Fibroblast of villous mesenchyme (primary cell): ENCODE data around the gene SPO11. TPM values are rescaled to one million over a fixed set of nuclear protein-coding genes. Genes with fewer than 3 reads are reported as not detected.

ENCODE experiments used
- DNase-seq: peaks from one replicate; pipeline ENCODE4 v3.0.0-alpha.2; 2010; ENCODE audit warnings: low read depth
- H3K4me3 ChIP-seq: 2 replicates; pipeline ENCODE4 v1.5.1; 2011; ENCODE audit warnings: low read depth, mild to moderate bottlenecking, low read length
- total RNA-seq: library from RNA; depleted of rRNA; stranded (reverse); fragments of >200 nt; gene quantifications from 2 replicates; pipeline ENCODE4 v1.2.3, GENCODE V29; 2012
- TF ChIP-seq, protein P1 (sequence below): IDR thresholded peaks from 2 replicates; pipeline ENCODE4 v1.5.1; 2012; ENCODE audit warnings: low read depth, mild to moderate bottlenecking, low read length; ENCODE audit not compliant: insufficient read depth

Gene SPO11
- total RNA-seq, 1 donor, result not detected

DNA sequence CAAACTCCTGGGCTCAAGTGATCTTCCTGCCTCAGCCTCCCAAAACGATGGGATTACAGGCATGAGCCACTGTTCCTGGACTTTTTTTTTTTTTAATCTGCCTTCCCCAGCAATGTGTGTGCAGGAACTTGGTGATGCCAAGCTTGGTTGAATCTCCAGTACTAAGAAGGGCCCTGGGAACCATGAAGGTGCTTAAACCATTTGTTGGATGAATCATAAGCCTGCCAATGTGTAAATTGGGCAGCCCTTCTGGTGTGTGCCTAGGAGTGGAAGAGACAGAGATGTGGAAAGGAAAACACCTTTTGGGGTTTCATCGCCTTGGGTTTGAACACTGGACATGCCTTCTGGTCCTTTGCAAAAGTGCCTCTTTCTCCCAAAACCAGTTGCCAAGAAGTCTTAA lies 7.1 kb upstream of the SPO11 start:
- no peak for DNase-seq
- TF ChIP-seq, protein P1, sequence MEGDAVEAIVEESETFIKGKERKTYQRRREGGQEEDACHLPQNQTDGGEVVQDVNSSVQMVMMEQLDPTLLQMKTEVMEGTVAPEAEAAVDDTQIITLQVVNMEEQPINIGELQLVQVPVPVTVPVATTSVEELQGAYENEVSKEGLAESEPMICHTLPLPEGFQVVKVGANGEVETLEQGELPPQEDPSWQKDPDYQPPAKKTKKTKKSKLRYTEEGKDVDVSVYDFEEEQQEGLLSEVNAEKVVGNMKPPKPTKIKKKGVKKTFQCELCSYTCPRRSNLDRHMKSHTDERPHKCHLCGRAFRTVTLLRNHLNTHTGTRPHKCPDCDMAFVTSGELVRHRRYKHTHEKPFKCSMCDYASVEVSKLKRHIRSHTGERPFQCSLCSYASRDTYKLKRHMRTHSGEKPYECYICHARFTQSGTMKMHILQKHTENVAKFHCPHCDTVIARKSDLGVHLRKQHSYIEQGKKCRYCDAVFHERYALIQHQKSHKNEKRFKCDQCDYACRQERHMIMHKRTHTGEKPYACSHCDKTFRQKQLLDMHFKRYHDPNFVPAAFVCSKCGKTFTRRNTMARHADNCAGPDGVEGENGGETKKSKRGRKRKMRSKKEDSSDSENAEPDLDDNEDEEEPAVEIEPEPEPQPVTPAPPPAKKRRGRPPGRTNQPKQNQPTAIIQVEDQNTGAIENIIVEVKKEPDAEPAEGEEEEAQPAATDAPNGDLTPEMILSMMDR, result no peak
- no peak overlapping the region for H3K4me3 ChIP-seq

GRCh38 chr20:57323034-57323433 lies 6.6 kb upstream of the SPO11 start:
- TF ChIP-seq, protein P1, result no peak
- DNase-seq, result peak; percentile 13
- H3K4me3 ChIP-seq, result no peak overlapping the region

DNA sequence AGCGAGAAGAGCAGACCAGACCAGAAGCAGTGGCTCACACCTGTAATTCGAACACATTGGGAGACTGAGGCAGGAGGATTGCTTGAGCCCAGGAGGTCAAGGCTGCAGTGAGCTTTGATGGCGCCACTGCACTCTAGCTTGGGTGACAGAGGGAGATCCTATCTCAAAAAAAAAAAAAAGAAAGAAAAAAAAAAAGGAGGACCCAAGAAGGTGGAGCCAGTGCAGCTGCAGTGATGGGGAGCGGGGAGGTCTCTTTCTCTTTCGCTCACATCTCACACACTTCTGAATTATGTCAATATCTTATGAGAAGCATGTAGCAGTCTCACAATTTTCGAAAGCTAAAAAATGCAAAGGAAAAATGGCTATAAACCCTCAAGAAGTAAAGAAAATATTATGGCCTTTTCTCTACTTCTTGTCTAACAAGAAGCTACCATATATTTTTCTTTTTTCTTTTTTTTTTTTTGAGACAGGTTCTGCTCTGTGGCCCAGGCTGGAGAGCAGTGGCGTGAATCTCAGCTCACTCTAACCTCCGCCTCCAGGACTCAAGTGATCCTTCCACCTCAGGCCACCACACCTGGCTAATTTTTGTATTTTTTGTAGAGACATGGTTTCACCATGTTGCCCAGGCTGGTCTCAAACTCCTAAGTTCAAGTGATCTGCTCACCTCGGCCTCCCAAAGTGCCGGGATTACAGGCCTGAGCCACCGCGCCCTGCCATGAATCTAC lies 3.8 kb upstream of the SPO11 start:
- no peak for DNase-seq
- TF ChIP-seq, protein P1, result no peak

GRCh38 chr20:57326667-57327455 lies 2.7 kb upstream of the SPO11 start:
- TF ChIP-seq, protein P1, result no peak
- DNase-seq, result no peak
- H3K4me3 ChIP-seq, result no peak overlapping the region

More for the DNA sequence above, 3.8 kb upstream of the SPO11 start:
- no peak overlapping the region for H3K4me3 ChIP-seq

GRCh38 chr20:57327820-57328219 lies 1.8 kb upstream of the SPO11 start:
- no peak overlapping the region for H3K4me3 ChIP-seq

GRCh38 chr20:57330998-57331397 lies 1.4 kb downstream of the SPO11 start:
- DNase-seq, result peak; percentile 19
- TF ChIP-seq, protein P1, result no peak

More at GRCh38 chr20:57327820-57328219, 1.8 kb upstream of the SPO11 start:
- no peak for DNase-seq
- TF ChIP-seq, protein P1, result no peak

More at GRCh38 chr20:57330998-57331397, 1.4 kb downstream of the SPO11 start:
- H3K4me3 ChIP-seq, result no peak overlapping the region
